ENCODE results near the gene WIZ. TPM values are rescaled to one million over a fixed set of nuclear protein-coding genes. Genes with fewer than 3 reads are reported as not detected.
"Not testable (repeated sequence)": the region's sequence is repeated elsewhere in the genome, so short reads cannot be mapped to it uniquely, and the experiment has no call there.

The WIZ gene
- total and polyA plus RNA-seq, 3 donors from 2014 or later: 66.2 to 118 (median 109) TPM

DNA sequence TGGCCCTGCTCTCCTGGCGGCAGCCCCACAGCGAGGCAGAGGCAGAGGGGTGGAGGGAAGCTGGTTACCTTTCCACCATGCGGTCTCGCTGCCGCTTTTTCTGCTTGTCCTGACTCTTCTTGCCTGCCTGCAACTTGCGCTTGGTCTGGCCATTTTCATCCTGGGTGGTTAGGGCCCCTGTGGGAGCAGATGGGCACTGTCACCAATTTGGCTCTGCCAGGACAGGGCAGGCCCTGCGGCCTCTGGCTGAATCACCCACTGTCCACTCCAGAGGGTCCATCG, 50.6 kb downstream of the WIZ start:
- peaks cover 33% of the 10 kb centered on the region for H3K4me1 ChIP-seq
- no peak overlapping the region for H3K27ac ChIP-seq
- no peak overlapping the region for H3K4me3 ChIP-seq
- no peaks in the 10 kb centered on the region for H3K27me3 ChIP-seq
- H3K36me3 ChIP-seq (ENCODE audit: low read depth, missing control alignments): no peaks in the 10 kb centered on the region
- H3K9me3 ChIP-seq: no peaks in the 10 kb centered on the region
- TF ChIP-seq POLR2A (IDR thresholded peaks at IDR 0.05): no peak
- TF ChIP-seq, protein P1, sequence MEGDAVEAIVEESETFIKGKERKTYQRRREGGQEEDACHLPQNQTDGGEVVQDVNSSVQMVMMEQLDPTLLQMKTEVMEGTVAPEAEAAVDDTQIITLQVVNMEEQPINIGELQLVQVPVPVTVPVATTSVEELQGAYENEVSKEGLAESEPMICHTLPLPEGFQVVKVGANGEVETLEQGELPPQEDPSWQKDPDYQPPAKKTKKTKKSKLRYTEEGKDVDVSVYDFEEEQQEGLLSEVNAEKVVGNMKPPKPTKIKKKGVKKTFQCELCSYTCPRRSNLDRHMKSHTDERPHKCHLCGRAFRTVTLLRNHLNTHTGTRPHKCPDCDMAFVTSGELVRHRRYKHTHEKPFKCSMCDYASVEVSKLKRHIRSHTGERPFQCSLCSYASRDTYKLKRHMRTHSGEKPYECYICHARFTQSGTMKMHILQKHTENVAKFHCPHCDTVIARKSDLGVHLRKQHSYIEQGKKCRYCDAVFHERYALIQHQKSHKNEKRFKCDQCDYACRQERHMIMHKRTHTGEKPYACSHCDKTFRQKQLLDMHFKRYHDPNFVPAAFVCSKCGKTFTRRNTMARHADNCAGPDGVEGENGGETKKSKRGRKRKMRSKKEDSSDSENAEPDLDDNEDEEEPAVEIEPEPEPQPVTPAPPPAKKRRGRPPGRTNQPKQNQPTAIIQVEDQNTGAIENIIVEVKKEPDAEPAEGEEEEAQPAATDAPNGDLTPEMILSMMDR (IDR thresholded peaks at IDR 0.05): no peak
- no peak for DNase-seq
- whole genome bisulfite sequencing, 2 donors: 98% methylated on average over 8 of the region's 8 CpGs; no CpG with 5 or more reads in 1 of the 2 donors
- intact Hi-C loops (cut with DNase I; ENCODE audit: low total_unique reads): no loop called here

DNA sequence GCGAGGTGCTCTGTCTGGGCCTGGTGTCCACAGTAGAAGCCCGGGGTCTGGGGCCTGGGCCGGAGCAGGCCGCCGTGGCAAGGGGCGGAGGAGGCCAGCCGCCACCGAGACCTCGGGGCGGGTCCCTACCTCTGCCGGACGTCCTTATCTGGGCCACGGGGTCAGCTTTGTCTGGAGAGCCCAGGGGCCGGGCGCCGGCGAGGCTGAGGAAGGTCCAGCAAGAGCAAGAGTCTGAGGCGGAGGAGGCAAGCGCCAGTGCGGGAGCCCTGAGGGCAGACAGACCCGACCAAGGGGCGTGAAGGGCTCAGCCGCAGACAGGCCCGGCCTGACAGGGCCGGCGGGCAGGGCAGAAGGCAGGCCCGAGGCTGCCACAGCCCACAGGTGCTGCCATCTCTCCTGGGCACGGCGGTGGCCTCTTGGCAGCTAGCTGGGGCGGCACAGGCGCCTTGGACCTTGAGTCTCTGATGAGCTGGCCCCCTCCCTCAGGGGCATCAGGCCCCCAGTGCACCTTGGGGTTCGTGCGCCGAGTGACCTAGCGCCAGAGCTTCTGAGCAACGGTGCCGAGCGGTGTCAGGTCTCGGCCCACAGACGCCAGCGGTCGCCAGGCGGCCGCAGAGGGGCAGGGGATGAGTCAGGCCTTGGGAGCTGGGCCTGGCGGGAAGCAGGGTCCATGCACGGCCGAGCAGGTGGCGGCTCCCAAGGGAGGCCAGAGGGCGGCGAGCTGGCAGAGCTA, 51.1 kb downstream of the WIZ start:
- no peaks in the 10 kb centered on the region for H3K36me3 ChIP-seq (ENCODE audit: low read depth, missing control alignments)
- intact Hi-C loops (cut with DNase I; ENCODE audit: low total_unique reads): no loop called here
- no peak for TF ChIP-seq POLR2A (IDR thresholded peaks at IDR 0.05)
- TF ChIP-seq, protein P1 (IDR thresholded peaks at IDR 0.05): no peak
- H3K27ac ChIP-seq: no peak overlapping the region
- no peak for DNase-seq
- WGBS, 2 donors: 86% methylated on average over 50 of the region's 50 CpGs; no CpG with 5 or more reads in 1 of the 2 donors
- H3K4me1 ChIP-seq: peaks cover 28% of the 10 kb centered on the region
- no peaks in the 10 kb centered on the region for H3K9me3 ChIP-seq
- H3K4me3 ChIP-seq: no peak overlapping the region
- no peaks in the 10 kb centered on the region for H3K27me3 ChIP-seq

DNA sequence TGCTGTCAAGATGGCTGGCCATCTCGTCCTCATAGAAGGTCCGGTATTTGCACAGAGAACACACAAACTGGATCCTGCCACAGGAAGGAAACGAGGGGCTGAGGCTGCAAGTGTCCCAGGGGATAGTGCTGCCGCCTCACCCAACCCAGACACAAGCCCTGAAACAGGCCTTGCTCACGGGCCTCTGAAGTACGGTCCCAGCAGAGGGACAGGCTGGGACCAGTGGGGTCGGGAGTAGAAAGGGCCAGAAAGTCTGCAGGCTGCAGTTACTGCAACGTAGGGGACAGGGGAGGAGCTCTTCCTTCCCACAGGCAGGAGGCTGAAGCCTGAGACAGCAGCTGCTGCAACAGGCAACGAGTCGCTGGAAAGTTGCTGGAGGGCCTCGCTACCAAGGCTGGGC, 52.0 kb downstream of the WIZ start:
- WGBS, 2 donors: 81 to 90% methylated on average over 9 to 11 of the region's 11 CpGs

DNA sequence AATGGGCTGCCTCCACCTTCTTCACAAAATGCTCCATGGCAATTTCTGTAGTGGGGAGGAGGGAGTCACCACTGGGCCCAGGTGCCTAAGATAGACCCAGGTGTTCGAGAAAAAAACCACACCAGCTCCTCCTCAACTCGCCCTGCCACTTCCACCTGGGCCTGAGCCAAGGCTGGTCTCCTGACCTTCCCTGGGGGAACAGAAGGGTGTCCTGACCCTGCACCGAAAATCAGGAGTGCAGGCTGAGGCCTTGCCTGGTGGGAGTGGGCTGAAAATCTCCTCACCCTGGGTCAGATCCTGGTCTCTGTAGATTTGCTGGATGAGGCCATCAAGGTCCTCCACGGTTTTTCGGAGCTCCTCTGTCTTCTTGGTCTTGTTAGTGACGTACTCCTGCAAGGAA, 52.5 kb downstream of the WIZ start:
- H3K4me1 ChIP-seq: peaks cover 16% of the 10 kb centered on the region
- H3K9me3 ChIP-seq: no peaks in the 10 kb centered on the region
- H3K27me3 ChIP-seq: no peaks in the 10 kb centered on the region
- no peak overlapping the region for H3K27ac ChIP-seq
- intact Hi-C loops (cut with DNase I; ENCODE audit: low total_unique reads): no loop called here
- no peak for TF ChIP-seq POLR2A (IDR thresholded peaks at IDR 0.05)
- TF ChIP-seq, protein P1 (IDR thresholded peaks at IDR 0.05): no peak
- DNase-seq: no peak
- no peaks in the 10 kb centered on the region for H3K36me3 ChIP-seq (ENCODE audit: low read depth, missing control alignments)
- H3K4me3 ChIP-seq: no peak overlapping the region
- WGBS, 2 donors: 86 to 94% methylated on average over 6 of the region's 6 CpGs

More for the DNA sequence above, 52.0 kb downstream of the WIZ start:
- Histone ChIP-seq H3K9me3 (no peaks in the 10 kb centered on the region), H3K27ac (no peak overlapping the region), H3K27me3 (no peaks in the 10 kb centered on the region), H3K36me3 (ENCODE audit: low read depth, missing control alignments) (no peaks in the 10 kb centered on the region), H3K4me1 (peaks cover 19% of the 10 kb centered on the region), H3K4me3 (no peak overlapping the region)
- DNase-seq: no peak
- TF ChIP-seq, protein P1 (IDR thresholded peaks at IDR 0.05): no peak
- TF ChIP-seq POLR2A (IDR thresholded peaks at IDR 0.05): no peak
- intact Hi-C loops (cut with DNase I; ENCODE audit: low total_unique reads): no loop called here

DNA sequence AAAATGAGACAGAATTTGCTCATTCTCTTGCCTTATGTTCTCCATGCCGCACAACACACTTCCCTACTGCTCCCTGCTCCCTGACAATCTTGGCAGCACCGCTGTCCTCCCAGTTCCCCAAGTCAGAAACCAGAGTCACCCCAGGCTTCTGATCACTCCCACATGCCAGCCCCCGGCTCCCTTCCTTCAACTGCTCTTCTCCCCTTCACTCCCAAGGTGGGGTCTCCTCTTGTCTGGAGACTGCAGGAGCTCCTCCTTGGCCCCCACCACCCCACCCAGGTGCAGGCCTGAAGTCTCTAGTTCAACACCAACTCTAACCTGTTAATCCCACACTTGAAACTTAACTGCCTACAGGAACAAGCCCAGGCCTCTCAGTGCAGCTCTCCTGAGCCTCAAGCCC, 53.3 kb downstream of the WIZ start:
- TF ChIP-seq POLR2A (IDR thresholded peaks at IDR 0.05): no peak
- TF ChIP-seq, protein P1 (IDR thresholded peaks at IDR 0.05): no peak
- peaks cover 8% of the 10 kb centered on the region for H3K4me1 ChIP-seq
- H3K9me3 ChIP-seq: no peaks in the 10 kb centered on the region
- no peak for DNase-seq
- 97 to 100% methylated on average over 3 of the region's 3 CpGs for WGBS, 2 donors
- intact Hi-C loops (cut with DNase I; ENCODE audit: low total_unique reads): no loop called here
- H3K36me3 ChIP-seq (ENCODE audit: low read depth, missing control alignments): no peaks in the 10 kb centered on the region
- no peak overlapping the region for H3K27ac ChIP-seq
- H3K4me3 ChIP-seq: no peak overlapping the region
- no peaks in the 10 kb centered on the region for H3K27me3 ChIP-seq

DNA sequence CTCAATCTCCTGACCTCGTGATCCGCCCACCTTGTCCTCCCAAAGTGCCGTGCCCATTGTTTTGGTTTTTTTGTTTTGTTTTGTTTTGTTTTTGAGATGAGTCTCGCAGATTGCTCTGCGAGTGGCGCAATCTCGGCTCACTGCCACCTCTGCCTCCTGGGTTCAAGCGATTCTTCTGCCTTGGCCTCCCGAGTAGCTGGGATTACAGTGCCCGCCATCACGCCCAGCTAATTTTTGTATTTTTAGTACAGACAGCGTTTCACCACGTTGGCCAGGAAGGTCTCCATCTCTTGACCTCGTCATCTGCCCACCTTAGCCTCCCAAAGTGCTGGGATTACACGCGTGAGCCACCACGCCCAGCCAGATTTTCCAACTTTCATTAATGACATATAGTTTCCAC, 54.5 kb downstream of the WIZ start:
- 95 to 96% methylated on average over 17 of the region's 17 CpGs for WGBS, 2 donors
- H3K9me3 ChIP-seq; H3K27ac ChIP-seq; intact Hi-C loops (cut with DNase I; ENCODE audit: low total_unique reads); H3K36me3 ChIP-seq (ENCODE audit: low read depth, missing control alignments); DNase-seq; H3K4me1 ChIP-seq; H3K4me3 ChIP-seq; H3K27me3 ChIP-seq: not testable (repeated sequence)
